Spinal cord (tissue), 10 donors: Measurements from ENCODE around the gene RASL12. TPM values are rescaled to one million over a fixed set of nuclear protein-coding genes. Genes with fewer than 3 reads are reported as not detected.

ENCODE experiments used
- DNase-seq, 6 donors: peaks; one replicate each; pipeline versions ENCODE4 v3.0.0 to v3.0.0-alpha.2; 2013 to 2015; ENCODE audit warnings: low spot score in 6 of 6, low read depth in 4 of 6
- H3K27ac ChIP-seq: one replicate; pipeline ENCODE4 v1.5.1; 2013; ENCODE audit warnings: low read depth, low read length, control low read depth
- H3K27me3 ChIP-seq: one replicate; pipeline ENCODE4 v1.6.1; 2013; ENCODE audit warnings: low read length; ENCODE audit not compliant: control insufficient read depth, insufficient read depth
- H3K36me3 ChIP-seq: one replicate; pipeline ENCODE4 v1.6.1; 2013; ENCODE audit warnings: low read length; ENCODE audit not compliant: control insufficient read depth, insufficient read depth
- H3K4me1 ChIP-seq: one replicate; pipeline ENCODE4 v1.6.1; 2013; ENCODE audit warnings: low read length; ENCODE audit not compliant: control insufficient read depth, insufficient read depth
- H3K4me3 ChIP-seq: one replicate; pipeline ENCODE4 v1.5.1; 2013; ENCODE audit warnings: low read depth, low read length, control low read depth
- H3K9me3 ChIP-seq: one replicate; pipeline ENCODE4 v1.6.1; 2013; ENCODE audit warnings: low read length; ENCODE audit not compliant: control insufficient read depth, insufficient read depth
- WGBS: methylation state at CpG from one replicate; pipeline ENCODE4 v1.1.5; 2013; ENCODE audit warnings: missing lambda C conversion rate; ENCODE audit not compliant: insufficient coverage; 5-methylcytosine and 5-hydroxymethylcytosine counted together
- polyA plus RNA-seq, 2 donors: library from polyadenylated mRNA; unstranded; fragments of 120-200 nt; gene quantifications; one replicate each; pipeline ENCODE4 v1.2.1, GENCODE V29; 2013; ENCODE audit not compliant: insufficient read length in 2 of 2
- total RNA-seq, 2 donors: library from RNA; depleted of rRNA in 1 of 2; stranded (reverse); fragments of 120-200 nt in 1 of 2; fragments of >200 nt in 1 of 2; gene quantifications; one replicate each; pipeline versions ENCODE4 v1.2.3 to v1.2.4, GENCODE V29; 2013 to 2014
- donor health status: healthy.

Gene RASL12
- total and polyA plus RNA-seq, 4 donors: 6.4 to 18.8 (median 14.9) TPM

GRCh38 chr15:65085990-65086679, 18.3 kb upstream of the RASL12 start:
- DNase-seq: no peak
- Histone ChIP-seq H3K9me3 (no peaks in the 10 kb centered on the region), H3K27ac (no peak overlapping the region), H3K4me1 (peaks cover 78% of the 10 kb centered on the region), H3K36me3 (peaks cover 13% of the 10 kb centered on the region), H3K4me3 (no peak overlapping the region), H3K27me3 (peaks cover 8% of the 10 kb centered on the region)
- WGBS: 72% methylated on average over 6 of the region's 6 CpGs

DNA sequence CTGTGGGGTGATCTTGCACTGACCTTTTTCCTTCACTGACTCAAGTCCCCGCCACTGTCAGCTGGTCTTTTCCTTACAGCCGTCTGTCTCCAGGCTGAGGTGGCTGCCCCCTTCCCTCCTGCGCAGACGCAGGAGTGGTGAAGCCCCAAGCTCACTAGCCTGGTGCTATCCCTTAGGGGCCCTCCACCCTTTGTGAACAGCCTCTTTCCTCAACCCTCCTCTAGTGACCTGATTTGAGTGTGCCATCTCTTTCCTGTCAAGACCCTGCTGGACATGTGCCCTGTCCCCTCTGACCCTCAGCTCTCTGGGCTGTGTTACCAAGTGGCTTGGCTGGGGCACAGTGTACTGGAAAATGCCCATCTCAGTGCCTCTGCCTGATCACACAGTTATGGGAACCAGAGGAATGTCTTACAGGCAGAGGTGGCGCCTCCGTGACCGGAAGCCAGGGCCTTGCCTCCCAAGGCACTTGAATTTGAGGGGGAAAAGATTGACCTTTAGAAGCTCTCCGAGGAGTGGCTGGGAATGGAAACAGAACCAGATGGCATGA, 17.5 kb upstream of the RASL12 start:
- H3K9me3 ChIP-seq: no peaks in the 10 kb centered on the region
- no peak overlapping the region for H3K27ac ChIP-seq
- H3K27me3 ChIP-seq: peaks cover 8% of the 10 kb centered on the region
- 73% methylated on average over 8 of the region's 8 CpGs for WGBS
- peaks cover 80% of the 10 kb centered on the region for H3K4me1 ChIP-seq
- peaks cover 11% of the 10 kb centered on the region for H3K36me3 ChIP-seq
- H3K4me3 ChIP-seq: no peak overlapping the region
- DNase-seq: no peak

DNA sequence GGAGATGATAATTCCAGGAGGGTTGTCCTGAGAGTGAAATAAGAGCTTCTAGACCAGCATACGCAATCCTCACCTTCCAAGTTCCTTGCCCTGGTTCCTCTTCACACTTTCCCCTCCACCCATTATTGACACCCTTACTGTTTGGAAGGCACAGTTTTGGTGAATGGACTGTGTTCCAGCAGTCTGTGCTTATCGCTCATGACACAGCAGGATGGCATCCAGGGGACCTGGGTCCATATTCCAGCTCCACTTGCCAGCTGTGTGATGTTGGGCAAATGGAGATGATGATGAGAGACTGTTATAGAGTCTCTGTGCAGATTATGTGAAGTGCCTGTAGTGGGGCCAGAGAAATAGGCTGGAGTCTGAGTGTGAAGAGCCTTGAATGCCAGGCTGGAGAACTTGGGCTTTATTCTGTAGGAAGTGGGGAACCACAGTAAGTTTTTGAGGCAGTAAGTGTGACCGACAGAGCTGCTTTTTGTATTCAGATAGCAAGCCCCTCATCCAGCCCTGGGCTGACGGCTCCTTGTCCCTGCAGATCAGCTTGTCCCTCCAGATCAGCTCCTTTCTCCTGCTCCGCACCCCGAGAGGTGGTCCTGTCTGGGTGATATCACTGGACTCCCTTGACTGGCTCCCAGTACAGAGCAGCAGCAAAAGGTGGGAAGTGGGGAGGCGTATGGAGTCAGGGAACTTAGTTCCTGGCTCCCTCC, 16.9 kb upstream of the RASL12 start:
- Histone ChIP-seq H3K9me3 (no peaks in the 10 kb centered on the region), H3K27ac (no peak overlapping the region), H3K4me3 (no peak overlapping the region), H3K27me3 (peaks cover 11% of the 10 kb centered on the region), H3K36me3 (peaks cover 10% of the 10 kb centered on the region), H3K4me1 (peaks cover 82% of the 10 kb centered on the region)
- no peak for DNase-seq
- WGBS: 79% methylated on average over 6 of the region's 7 CpGs

- Histone ChIP-seq H3K4me1 (peaks cover 74% of the 10 kb centered on the region), H3K9me3 (no peaks in the 10 kb centered on the region), H3K27me3 (peaks cover 23% of the 10 kb centered on the region), H3K27ac (peak overlapping the region; percentile 34), H3K36me3 (peaks cover 5% of the 10 kb centered on the region), H3K4me3 (no peak overlapping the region)
- peak in 3 of 6 donors; percentile 39 to 86 (median 80) for DNase-seq
- WGBS: 2% methylated on average over 7 of the region's 7 CpGs
These were observed 15.5 kb upstream of the RASL12 start for GRCh38 chr15:65083262-65083701.

GRCh38 chr15:65082303-65082953, 14.6 kb upstream of the RASL12 start:
- Histone ChIP-seq H3K36me3 (peaks cover 3% of the 10 kb centered on the region), H3K27ac (peak overlapping the region; percentile 34), H3K4me3 (no peak overlapping the region), H3K27me3 (peaks cover 30% of the 10 kb centered on the region), H3K9me3 (no peaks in the 10 kb centered on the region), H3K4me1 (peaks cover 72% of the 10 kb centered on the region)
- DNase-seq: no peak
- 39% methylated on average over 7 of the region's 7 CpGs for WGBS

- no peaks in the 10 kb centered on the region for H3K9me3 ChIP-seq
- peak overlapping the region; percentile 37 for H3K27ac ChIP-seq
- H3K36me3 ChIP-seq: peaks cover under 1% of the 10 kb centered on the region
- no peak for DNase-seq
- H3K4me3 ChIP-seq: no peak overlapping the region
- H3K27me3 ChIP-seq: peaks cover 34% of the 10 kb centered on the region
- peaks cover 66% of the 10 kb centered on the region for H3K4me1 ChIP-seq
- 80% methylated on average over 4 of the region's 5 CpGs for WGBS
These were observed 14.0 kb upstream of the RASL12 start for GRCh38 chr15:65081758-65082157.

DNA sequence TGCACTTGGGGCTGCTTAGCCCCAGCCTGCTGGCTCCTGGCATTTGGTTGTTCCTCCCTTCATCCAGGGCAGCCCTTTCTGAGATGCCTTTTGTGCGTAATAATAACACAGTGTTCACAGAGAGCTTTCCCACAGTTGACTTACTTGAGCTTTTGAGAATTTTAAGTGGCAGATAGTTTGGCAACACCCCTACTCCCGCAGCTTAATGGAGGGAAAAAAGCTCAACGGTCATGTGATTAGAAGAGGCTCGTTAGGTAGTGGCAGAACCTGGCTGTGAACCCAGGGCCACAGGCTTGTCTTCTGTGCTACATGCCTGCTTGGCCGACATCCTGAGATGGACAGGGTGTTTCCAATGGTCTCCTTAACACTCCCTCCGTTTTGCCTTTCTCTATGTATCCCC, 13.5 kb upstream of the RASL12 start:
- H3K27ac ChIP-seq: no peak overlapping the region
- no peaks in the 10 kb centered on the region for H3K9me3 ChIP-seq
- WGBS: 27% methylated on average over 4 of the region's 6 CpGs
- H3K4me3 ChIP-seq: no peak overlapping the region
- peak in 1 of 6 donors; percentile 57 for DNase-seq
- peaks cover 63% of the 10 kb centered on the region for H3K4me1 ChIP-seq
- H3K27me3 ChIP-seq: peaks cover 39% of the 10 kb centered on the region
- H3K36me3 ChIP-seq: peaks cover 2% of the 10 kb centered on the region

GRCh38 chr15:65079580-65079979, 11.8 kb upstream of the RASL12 start:
- 85% methylated on average over 5 of the region's 5 CpGs for WGBS
- Histone ChIP-seq H3K36me3 (peaks cover 2% of the 10 kb centered on the region), H3K9me3 (no peaks in the 10 kb centered on the region), H3K4me1 (peaks cover 48% of the 10 kb centered on the region), H3K27ac (no peak overlapping the region), H3K27me3 (peaks cover 37% of the 10 kb centered on the region), H3K4me3 (no peak overlapping the region)
- no peak for DNase-seq

- Histone ChIP-seq H3K27me3 (peaks cover 33% of the 10 kb centered on the region), H3K9me3 (no peaks in the 10 kb centered on the region), H3K4me1 (peaks cover 34% of the 10 kb centered on the region), H3K36me3 (peaks cover 2% of the 10 kb centered on the region), H3K27ac (no peak overlapping the region), H3K4me3 (no peak overlapping the region)
- peak in 2 of 6 donors; percentile 55 to 71 for DNase-seq
- WGBS: 15% methylated on average over 24 of the region's 24 CpGs
These were observed 10.2 kb upstream of the RASL12 start for GRCh38 chr15:65077981-65078352.
